GM19452 (cell line): Measurements from ENCODE around the gene CELF2.

Experiments used
- ATAC-seq: cut with Tn5 transposase; IDR thresholded peaks from one replicate; pipeline ENCODE4 v1.9.1; 2021; ENCODE audit not compliant: unreplicated experiment

Gene CELF2

GRCh38 chr10:11290156-11290890 lies 272.7 kb downstream of the CELF2 start:
- no peak for ATAC-seq

GRCh38 chr10:11292576-11293302 lies 275.1 kb downstream of the CELF2 start:
- no peak for ATAC-seq

- no peak for ATAC-seq
Measured at GRCh38 chr10:11293332-11293731, 275.7 kb downstream of the CELF2 start.

- no peak for ATAC-seq
Measured at GRCh38 chr10:11294831-11295450, 277.3 kb downstream of the CELF2 start.

- ATAC-seq = no peak
Measured at GRCh38 chr10:11295492-11295891, 277.8 kb downstream of the CELF2 start.

- ATAC-seq = no peak
Measured at GRCh38 chr10:11297136-11297535, 279.5 kb downstream of the CELF2 start.

- ATAC-seq = no peak
Measured at GRCh38 chr10:11298116-11298515, 280.4 kb downstream of the CELF2 start.

- ATAC-seq = no peak
Measured at GRCh38 chr10:11299125-11299524, 281.5 kb downstream of the CELF2 start.

GRCh38 chr10:11300026-11300425 lies 282.4 kb downstream of the CELF2 start:
- ATAC-seq = no peak

GRCh38 chr10:11300563-11300962 lies 282.9 kb downstream of the CELF2 start:
- ATAC-seq = no peak

- ATAC-seq = no peak
Measured at GRCh38 chr10:11301571-11302111, 284.0 kb downstream of the CELF2 start.

GRCh38 chr10:11302181-11302580 lies 284.5 kb downstream of the CELF2 start:
- ATAC-seq = no peak

- no peak for ATAC-seq
Measured at GRCh38 chr10:11303361-11304170, 285.9 kb downstream of the CELF2 start.

- no peak for ATAC-seq
Measured at GRCh38 chr10:11304906-11305585, 287.4 kb downstream of the CELF2 start.

GRCh38 chr10:11305825-11306593 lies 288.3 kb downstream of the CELF2 start:
- ATAC-seq = no peak

- no peak for ATAC-seq
Measured at GRCh38 chr10:11307004-11307403, 289.3 kb downstream of the CELF2 start.

- ATAC-seq = no peak
Measured at GRCh38 chr10:11307937-11308336, 290.3 kb downstream of the CELF2 start.

- no peak for ATAC-seq
Measured at GRCh38 chr10:11311027-11311426, 293.4 kb downstream of the CELF2 start.

GRCh38 chr10:11313463-11313862 lies 295.8 kb downstream of the CELF2 start:
- ATAC-seq = no peak
